Right renal pelvis (tissue), 4 donors: ENCODE data around the gene FMN1. TPM values are rescaled to one million over a fixed set of nuclear protein-coding genes. Genes with fewer than 3 reads are reported as not detected.

ENCODE experiments used
- DNase-seq, 4 donors: peaks; one replicate each; pipeline ENCODE4 v3.0.0-alpha.2; 2013; ENCODE audit warnings: low read depth in 4 of 4, low spot score in 3 of 4, missing footprints in 1 of 4
- polyA plus RNA-seq, 4 donors: library from polyadenylated mRNA; unstranded; fragments of 120-200 nt; gene quantifications; one replicate each; pipeline ENCODE4 v1.2.1, GENCODE V29; 2013; ENCODE audit not compliant: insufficient read length in 4 of 4

Gene FMN1, protein sequence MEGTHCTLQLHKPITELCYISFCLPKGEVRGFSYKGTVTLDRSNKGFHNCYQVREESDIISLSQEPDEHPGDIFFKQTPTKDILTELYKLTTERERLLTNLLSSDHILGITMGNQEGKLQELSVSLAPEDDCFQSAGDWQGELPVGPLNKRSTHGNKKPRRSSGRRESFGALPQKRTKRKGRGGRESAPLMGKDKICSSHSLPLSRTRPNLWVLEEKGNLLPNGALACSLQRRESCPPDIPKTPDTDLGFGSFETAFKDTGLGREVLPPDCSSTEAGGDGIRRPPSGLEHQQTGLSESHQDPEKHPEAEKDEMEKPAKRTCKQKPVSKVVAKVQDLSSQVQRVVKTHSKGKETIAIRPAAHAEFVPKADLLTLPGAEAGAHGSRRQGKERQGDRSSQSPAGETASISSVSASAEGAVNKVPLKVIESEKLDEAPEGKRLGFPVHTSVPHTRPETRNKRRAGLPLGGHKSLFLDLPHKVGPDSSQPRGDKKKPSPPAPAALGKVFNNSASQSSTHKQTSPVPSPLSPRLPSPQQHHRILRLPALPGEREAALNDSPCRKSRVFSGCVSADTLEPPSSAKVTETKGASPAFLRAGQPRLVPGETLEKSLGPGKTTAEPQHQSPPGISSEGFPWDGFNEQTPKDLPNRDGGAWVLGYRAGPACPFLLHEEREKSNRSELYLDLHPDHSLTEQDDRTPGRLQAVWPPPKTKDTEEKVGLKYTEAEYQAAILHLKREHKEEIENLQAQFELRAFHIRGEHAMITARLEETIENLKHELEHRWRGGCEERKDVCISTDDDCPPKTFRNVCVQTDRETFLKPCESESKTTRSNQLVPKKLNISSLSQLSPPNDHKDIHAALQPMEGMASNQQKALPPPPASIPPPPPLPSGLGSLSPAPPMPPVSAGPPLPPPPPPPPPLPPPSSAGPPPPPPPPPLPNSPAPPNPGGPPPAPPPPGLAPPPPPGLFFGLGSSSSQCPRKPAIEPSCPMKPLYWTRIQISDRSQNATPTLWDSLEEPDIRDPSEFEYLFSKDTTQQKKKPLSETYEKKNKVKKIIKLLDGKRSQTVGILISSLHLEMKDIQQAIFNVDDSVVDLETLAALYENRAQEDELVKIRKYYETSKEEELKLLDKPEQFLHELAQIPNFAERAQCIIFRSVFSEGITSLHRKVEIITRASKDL (N-terminal part only)
- 10 to 100 TPM; 16.4 to 18.6 (median 17.1) TPM for polyA plus RNA-seq

DNA sequence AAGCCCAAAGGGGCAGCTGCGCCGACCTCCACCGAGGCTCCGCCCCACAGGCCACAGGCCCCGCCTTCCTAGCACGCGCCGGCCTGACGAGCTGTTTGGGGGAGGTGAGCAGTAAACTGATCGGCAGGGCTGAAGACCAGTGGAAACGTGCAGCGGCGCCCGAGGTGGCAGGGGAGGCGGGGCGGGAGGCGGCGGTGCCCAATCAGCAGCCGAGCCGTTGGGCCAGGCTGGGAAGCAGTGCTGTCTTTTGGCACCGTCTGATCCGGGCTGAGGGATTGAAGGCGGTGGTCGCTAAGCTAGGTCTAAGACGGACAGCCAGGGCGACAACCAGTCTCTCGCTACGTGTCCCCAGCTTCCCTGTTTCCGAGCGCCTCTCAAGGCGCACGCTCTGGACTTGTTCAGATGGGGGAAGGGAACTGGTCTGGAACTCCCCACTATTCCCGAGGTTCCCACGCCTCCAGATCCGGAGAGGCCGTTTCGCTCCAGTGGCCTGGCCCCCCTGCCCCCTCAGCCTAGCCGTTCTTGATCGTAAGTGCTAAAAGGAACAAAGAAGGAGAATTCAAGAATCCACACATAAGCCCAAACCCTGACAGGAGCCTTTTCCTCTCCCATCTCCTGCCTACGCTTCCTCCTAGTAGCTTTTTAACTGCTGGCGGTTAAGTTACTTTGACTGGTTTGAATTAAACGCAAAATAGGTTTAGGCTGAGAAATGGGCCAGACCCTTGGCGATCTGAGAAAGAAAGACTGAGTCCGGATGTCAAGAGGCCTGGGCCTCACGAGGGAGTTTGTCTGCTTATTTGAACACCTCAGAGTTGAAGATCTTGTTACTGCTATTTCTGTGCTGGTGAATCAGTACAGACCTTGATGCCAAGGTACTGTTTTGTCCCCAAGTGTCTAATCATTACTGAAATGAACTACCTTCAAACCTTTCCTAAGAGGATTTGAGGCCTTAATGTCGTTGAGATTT lies at the start of gene FMN1:
FMN1 (minus strand) TSS at position 11 of the 967 bp plus-strand sequence. CDS start 39,800 bp downstream, outside the sequence.
- peak; percentile 78 to 86 (median 83) for DNase-seq

DNA sequence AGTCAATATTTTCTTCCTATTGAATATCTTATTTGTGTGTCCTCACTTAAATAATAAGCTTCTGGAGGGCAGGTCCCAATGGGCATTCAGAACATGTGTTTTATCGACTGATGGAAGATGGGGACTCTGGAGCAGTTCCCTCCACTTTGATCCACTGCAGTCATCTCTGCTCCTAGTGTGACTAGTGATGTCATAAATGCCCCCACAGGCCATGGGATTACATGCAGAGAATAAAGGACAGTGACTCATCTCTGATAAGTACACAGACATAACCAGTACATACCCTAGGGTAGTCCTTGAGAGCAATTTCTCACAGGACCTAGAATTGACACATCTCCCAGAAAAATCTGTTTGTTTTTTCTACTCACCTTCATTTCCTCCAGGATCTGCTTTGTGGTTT lies 49.4 kb upstream of the FMN1 start:
- DNase-seq, result no peak

DNA sequence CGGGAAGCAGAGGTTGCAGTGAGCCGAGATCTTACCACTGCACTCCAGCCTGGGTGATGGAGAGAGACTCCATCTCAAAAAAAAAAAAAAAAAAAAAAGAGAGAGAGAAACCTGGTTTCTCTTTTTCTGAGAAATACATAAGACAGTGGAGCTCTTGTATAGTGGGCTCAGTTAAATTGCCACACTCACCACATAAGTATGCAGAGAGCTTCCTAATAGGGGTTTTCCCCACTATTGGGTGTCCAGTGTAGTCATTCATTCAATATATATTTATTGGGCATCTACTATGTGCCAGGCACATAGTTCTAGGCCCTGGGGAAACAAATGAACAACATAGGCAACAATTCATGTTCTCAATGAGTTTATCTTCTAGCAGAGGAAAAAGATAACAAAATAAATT lies 48.9 kb upstream of the FMN1 start:
- DNase-seq, result no peak

DNA sequence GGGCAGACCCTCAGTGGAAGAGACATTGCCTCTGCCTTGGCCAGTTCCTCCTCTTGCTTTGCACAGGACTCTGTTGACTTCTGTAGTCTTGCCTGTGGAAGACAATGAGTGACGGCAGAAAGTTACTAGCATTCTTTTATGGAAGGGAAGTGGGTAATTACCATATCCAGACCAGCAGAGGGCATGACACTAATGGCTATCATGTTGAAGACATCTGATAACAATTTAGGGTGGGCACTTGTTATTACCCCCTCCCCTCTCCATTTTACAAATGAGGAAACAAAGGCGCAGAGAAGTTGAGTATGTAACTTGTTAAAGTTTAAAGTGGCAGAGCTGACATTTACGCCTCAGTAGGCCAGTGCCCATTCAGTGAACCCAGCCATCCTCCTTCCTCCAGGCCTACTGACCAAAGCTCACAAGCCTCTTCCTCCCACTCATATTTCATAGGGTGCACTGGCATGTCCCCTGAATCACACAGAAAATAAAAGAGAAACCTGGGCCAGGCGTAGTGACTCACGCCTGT lies 48.2 kb upstream of the FMN1 start:
- peak in 1 of 4 donors; percentile 5 for DNase-seq

DNA sequence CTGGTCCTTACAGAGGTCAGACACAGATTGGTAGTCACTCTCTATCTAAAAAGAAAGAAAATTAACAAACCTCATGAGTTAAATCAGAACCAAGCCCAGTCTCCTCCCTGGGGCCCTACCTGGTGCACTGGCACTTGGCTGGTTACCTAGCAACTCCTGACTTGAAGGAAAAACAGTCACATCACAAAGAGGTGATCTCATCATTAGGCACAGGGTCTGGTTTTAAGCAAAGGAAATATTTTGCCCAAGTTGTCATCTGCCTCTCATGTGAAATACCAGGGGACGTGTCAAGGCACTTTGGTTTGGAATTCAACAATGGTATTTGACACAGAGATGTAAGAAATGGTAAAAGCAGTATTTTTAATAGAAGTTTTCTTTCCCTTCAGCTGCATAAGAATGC lies 47.7 kb upstream of the FMN1 start:
- peak in 3 of 4 donors; percentile 13 to 33 (median 27) for DNase-seq

DNA sequence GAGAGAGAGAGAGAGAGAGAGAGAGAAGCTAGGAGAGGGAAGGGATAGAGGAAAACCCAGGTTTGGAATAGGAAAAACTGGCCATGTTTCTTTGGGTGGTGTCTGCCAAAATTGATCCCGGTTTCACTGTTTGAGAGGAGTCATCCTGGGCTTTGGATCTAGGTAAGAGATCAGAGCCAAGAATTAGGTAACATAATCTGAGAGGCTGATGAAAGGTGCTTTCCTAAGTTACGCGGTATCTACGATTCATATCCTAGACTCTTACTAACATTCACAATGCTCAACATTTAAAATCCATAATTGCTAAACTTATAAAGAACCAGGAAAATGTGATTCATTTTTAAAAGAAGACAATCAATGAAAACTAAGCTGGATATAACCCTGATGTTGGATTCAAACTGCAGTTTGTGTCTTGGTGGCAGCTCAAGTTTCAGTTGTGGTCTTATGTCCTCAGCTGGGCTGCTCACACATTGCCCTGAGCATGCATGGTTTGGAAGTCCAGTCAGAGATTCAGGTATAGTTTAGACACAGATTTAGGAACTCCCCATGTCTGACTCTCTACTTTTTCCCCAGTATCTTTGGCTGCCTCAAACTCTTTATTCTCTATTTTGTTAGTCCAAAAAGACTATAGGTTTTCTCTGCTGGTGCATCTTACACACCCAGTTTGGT lies 42.5 kb upstream of the FMN1 start:
- no peak for DNase-seq

DNA sequence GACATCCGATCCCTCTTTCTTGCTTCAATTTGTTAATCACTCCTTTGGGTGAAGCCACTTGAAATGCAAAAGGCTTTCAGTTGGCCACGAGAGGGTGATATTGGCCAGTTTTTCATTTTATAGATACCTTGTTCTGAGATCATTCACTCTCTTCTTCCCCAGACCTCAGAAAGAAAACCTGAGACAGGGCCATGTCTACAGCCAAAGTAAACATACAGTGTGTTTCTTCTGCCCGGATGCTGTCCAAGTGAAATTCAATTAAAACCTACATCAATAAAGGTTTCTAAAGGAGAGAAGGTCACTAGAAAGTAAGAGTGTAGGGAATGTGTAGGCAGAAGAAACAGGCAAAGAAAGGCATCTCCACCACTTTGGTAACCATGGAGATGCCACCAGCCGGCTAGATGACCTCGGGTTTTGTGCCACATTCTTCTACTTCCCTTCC lies 39.5 kb upstream of the FMN1 start:
- peak in 2 of 4 donors; percentile 18 to 20 for DNase-seq

DNA sequence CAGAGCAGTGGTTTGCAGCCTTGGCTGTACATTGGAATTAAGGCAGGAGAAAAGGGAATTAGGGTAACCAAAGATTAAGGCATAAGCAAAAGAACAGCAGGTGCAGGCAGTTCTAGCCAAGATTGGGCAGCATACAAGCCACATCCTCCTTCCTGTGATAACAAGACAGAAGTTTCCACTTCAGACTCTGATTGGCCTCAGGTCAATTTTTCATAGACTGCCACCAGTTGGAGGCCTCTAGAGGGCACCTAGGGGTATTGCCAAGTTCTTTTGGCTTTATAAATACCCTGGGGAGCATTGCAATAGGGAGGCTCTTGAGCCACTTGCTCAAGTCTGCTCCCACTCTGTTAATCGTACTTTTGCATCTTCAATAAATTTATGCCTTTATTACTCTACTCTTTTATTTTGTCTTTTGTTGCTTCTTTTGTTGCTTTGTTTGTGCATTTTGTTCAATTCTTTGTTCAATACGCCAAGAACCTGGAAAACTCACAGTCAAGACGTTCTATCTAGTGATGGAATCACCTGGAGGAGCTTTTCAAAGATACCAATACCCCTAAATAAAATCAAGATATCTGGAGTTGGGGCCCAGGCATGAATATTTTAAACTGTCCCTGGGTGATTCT lies 32.2 kb upstream of the FMN1 start:
- no peak for DNase-seq

DNA sequence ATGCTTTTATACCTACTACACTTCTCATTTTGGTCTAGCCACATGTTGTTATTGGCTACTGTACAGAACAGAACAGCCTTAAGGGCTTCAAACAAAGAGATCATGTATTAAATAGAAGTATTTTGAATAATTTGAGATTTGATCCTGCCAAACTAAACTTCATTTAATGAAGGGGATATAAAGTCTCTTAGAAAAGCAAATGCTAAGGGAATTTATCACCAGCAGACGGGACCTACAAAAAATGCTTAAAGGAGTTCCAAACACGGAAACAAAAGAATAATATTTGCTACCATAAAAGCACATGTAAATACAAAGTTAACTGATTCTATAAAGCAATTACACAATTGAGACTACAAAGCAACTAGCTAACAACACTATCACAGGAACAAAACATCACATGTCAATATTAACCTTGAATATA lies 23.6 kb upstream of the FMN1 start:
- DNase-seq, result no peak

DNA sequence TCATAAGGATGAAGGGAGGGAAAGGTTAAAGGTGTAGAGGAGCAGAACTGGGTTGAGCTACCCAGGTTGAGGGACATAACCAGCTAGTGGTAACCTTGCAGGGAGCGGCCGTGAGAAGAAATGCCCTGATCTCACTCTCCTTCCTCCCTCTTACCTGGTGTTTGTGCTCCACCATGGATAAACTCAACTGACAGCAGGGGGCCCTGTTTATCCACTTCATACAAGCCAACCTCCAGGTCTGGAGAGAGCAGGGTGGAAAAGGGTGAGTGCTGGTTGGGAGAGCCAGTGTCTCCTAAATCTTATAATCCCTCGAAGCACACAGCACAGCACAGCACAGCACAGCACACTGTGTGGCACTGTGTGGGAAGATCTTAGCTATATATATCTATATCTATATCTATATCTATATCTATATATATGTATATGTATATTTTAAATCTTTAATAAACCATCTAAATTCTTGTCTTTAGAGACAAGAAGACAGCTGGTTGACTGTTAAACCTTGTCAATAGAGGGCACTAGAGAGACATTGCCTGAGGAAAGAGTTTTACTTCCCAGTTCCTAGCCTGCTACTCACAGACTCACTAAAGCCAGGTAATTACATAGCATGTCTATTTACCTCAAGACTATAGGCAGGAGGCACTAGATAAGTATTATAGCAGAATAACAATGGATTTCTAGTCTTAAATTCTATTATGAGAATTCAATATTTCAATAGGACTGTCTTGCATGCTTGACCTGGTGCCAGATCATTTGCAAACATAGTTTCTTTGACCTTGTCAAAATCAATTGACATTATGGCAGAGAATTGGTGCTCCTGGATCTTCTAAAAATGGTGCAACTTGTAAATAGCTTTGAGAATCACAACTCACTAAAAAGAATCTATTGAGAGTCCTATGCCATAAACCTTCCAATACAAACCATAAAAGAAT lies 21.7 kb upstream of the FMN1 start:
- no peak for DNase-seq

DNA sequence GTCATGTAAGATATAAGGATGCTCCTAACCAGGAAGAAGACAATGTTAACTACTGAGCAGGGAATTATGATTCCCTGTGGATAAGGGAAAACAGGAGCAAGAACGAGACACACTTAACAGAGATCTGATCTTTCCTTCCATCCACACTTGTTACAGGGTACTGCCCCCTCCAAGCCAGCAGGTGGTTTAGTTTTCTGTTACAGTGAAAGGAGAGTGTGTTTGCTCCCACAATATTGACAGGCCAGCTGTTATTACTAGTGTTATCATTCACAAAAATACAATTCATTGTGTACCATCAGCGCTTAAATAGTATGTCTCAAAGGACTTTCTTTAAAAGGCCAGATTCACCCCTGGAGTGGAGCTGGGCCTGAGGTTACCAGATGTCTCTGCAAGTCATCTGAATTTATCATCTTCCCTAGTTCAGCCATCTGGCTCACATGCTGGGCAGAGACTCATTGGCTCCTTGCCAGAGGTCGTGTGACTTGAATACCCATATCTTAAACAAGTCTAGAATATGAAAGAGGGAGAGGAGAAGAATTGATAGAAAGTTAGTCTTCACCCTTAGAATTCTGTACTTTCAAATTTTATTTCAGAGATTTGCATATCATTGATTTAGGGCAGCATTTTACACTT lies 16.8 kb upstream of the FMN1 start:
- no peak for DNase-seq

DNA sequence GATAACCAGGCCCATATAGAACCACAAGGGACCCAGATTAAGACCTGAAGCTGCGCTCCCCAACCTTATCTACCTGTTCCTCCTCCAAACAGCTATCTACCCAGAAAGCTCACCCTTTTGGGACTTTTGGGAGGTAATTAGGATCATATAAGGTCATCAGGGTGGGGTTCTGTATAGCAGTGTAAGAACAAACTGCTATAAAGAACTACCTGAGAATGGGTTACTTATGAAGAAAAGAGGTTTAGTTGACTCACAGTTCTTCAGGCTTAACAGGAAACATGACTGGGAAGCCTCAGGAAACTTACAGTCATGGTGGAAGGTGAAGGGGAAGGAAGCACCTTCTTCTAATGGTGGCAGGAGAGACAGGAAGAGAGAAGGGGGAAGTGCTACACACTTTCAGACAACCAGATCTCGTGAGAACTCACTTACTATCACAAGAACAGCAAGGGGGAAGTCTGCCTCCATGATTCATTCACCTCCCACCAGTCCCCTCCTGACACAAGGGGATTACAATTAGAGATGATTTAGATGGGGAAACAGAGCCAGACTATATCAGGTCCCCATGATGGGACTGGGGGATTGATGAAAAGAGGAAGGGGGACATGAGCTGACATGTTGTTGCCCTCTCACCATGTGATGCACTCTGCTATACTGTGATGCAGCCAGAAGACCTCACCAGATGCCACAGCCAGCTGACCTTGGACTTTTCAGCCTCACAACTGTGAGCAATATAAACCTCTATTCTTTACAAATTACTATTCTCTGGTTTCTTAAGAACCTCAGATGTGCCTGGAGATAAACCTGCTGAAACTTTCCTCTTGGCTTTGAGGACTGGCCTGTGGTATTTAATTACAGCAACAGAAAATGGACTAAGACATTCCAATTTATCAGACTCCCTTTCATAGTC lies 15.3 kb upstream of the FMN1 start:
- no peak for DNase-seq

DNA sequence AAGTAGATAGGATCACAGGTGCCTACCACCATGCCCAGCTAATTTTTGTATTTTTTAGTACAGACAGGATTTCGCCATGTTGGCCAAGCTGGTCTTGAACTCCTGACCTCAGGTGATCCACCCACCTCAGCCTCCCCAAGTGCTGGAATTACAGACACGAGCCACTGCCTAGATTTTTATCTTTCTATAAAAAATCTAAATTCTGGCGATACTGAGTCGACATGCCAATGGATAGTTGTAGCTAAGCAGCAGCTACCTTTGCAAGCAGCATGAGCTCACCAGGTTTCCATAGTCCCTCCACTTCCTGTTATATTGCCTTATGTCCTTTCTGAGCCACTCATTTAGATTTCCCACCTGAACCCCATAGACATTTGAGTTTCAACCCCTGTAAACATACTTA lies 13.1 kb upstream of the FMN1 start:
- DNase-seq, result no peak

DNA sequence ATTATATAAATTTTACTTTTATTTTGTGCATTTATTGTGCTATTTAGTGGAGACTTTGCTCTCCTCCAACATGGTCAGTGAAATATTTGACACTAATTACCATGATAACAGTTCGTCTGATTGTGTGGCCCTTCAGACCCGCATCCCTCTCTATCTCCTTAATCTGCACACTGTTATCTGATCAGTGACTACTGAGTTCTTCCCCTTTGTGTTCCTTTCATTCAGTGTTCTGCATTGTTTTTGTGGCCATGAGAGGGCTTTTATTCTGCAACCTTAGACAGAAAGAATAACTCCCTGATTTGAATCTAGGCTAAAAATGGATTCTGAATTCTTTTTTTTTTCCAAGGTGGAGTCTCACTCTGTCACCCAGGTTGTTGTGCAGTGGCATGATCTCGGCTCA lies 11.9 kb upstream of the FMN1 start:
- no peak for DNase-seq

DNA sequence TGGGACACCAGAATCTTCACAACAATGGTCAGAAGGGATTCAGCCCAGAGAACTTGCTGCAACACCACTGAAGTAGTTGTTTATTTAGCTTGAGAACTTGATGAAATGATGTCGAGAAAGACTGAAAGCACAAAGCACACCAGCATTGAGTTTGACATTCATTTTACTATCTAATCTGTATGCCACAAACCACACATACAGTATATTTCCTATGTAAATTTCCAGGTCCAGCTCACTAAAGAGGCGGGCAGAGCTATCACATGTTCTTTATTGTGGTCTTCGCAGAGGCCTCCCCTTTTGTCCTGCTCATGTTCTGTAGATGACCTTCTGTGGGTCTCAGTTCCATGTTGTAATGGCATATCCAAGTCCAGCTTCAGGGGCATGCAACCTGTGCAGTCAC lies 10.4 kb upstream of the FMN1 start:
- DNase-seq, result no peak

DNA sequence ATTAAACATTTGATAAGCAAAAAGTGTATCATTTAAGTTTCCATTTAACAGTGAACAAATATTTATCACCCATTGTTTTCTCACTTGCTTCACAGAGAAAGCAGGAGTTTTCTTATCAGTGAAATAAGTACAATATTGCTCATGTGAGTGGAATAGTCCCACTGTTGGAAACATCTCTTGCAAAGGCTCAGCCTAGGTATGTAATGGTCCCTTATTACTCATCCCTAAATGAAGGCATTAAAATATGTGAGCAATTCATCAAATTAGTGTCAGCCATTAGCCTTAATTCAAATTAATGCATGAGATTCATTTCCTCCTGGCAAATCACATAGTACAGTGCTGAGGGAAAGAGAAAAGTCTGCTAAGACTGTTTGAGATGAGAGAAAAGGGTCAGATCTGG lies 9.6 kb upstream of the FMN1 start:
- DNase-seq, result no peak
